ENCODE data around the gene APEH. TPM values are rescaled to one million over a fixed set of nuclear protein-coding genes. Genes with fewer than 3 reads are reported as not detected.

The APEH gene
- total and polyA plus RNA-seq, 8 donors: 26.1 to 57.3 (median 45.9) TPM

DNA sequence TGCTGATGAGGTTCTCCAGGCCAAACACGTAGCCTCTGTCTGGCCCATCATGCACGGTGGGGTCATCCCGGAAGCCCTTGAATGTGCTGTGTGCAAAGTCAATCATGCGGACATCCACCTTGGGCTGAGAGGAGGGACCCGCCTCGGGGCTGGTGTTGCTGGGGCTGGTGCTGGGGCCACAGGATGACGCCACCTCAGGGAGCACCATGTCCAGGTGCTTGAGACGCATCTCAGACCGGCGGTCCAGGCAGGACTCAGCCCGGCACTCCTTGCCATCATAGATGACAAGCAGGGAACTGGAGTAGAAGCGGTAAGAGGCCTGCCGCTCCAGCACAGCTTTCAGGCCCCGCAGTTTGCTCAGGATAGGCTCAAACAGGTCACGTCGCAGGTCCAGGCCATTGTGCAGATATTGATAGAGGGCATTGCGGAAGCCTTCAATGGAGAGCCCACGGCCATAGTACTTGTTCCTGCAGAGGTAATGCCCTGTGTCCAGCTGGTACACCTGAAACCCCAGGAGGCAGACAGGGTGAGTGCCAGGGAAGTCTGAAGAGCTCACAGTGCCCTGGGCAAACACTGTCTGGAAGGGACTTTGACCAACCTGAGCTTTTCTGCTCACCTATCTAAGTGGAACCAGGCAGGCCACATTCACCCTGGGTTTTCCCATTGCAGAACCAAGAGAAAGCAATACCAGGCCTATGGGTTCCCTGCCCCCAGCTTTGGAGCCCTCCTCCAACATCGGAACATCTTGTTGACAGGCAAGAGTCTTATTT lies 53.2 kb downstream of the APEH start:
- H3K27ac ChIP-seq: no peak overlapping the region
- ATAC-seq (no peak), DNase-seq (peak in 2 of 6 donors; percentile 13 to 71), FAIRE-seq (no peak)
- no peak overlapping the region for H3K4me3 ChIP-seq
- peaks cover 4 to 10% (median 10%) of the 10 kb centered on the region in 3 donors for H3K4me1 ChIP-seq
- intact Hi-C loops (cut with DNase I): no loop called here
- no peaks in the 10 kb centered on the region for H3K9me3 ChIP-seq
- 88 to 90% methylated on average over 19 of the region's 19 CpGs for WGBS, 2 donors
- TF ChIP-seq, protein P1, sequence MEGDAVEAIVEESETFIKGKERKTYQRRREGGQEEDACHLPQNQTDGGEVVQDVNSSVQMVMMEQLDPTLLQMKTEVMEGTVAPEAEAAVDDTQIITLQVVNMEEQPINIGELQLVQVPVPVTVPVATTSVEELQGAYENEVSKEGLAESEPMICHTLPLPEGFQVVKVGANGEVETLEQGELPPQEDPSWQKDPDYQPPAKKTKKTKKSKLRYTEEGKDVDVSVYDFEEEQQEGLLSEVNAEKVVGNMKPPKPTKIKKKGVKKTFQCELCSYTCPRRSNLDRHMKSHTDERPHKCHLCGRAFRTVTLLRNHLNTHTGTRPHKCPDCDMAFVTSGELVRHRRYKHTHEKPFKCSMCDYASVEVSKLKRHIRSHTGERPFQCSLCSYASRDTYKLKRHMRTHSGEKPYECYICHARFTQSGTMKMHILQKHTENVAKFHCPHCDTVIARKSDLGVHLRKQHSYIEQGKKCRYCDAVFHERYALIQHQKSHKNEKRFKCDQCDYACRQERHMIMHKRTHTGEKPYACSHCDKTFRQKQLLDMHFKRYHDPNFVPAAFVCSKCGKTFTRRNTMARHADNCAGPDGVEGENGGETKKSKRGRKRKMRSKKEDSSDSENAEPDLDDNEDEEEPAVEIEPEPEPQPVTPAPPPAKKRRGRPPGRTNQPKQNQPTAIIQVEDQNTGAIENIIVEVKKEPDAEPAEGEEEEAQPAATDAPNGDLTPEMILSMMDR (IDR thresholded peaks at IDR 0.05): no peak
- no peaks in the 10 kb centered on the region for H3K27me3 ChIP-seq
- peaks cover 0 to 36% (median 8%) of the 10 kb centered on the region in 3 donors for H3K36me3 ChIP-seq

- Histone ChIP-seq H3K9me3 (no peaks in the 10 kb centered on the region), H3K27ac (no peak overlapping the region), H3K4me1 (peaks cover 4 to 10% (median 5%) of the 10 kb centered on the region in 3 donors), H3K4me3 (no peak overlapping the region), H3K36me3 (peaks cover 0 to 35% (median 8%) of the 10 kb centered on the region in 3 donors), H3K27me3 (no peaks in the 10 kb centered on the region)
- DNase-seq: peak in 2 of 6 donors; percentile 22 to 67
- TF ChIP-seq, protein P1 (IDR thresholded peaks at IDR 0.05): no peak
- WGBS, 2 donors: 93 to 94% methylated on average over 15 of the region's 15 CpGs
- intact Hi-C loops (cut with DNase I): no loop called here
- ATAC-seq: no peak
- no peak for FAIRE-seq
Measured at GRCh38 chr3:49727924-49728361, 53.8 kb downstream of the APEH start.

GRCh38 chr3:49729966-49730609 lies 55.9 kb downstream of the APEH start:
- Histone ChIP-seq H3K27ac (no peak overlapping the region), H3K4me3 (no peak overlapping the region), H3K27me3 (no peaks in the 10 kb centered on the region), H3K4me1 (peaks cover 0 to 4% (median 0%) of the 10 kb centered on the region in 3 donors), H3K9me3 (no peaks in the 10 kb centered on the region), H3K36me3 (peaks cover 0 to 36% (median 8%) of the 10 kb centered on the region in 3 donors)
- ATAC-seq: no peak
- 98 to 99% methylated on average over 4 of the region's 4 CpGs for WGBS, 2 donors
- FAIRE-seq: no peak
- DNase-seq: no peak
- intact Hi-C loops (cut with DNase I): no loop called here
- TF ChIP-seq, protein P1 (IDR thresholded peaks at IDR 0.05): no peak

- no peak for FAIRE-seq
Measured at GRCh38 chr3:49732597-49732996, 58.4 kb downstream of the APEH start.

More at GRCh38 chr3:49732597-49732996, 58.4 kb downstream of the APEH start:
- no peak for ATAC-seq
- H3K4me1 ChIP-seq: no peaks in the 10 kb centered on the region
- 87 to 90% methylated on average over 11 of the region's 11 CpGs for WGBS, 2 donors
- no peak overlapping the region for H3K27ac ChIP-seq
- H3K36me3 ChIP-seq: peaks cover under 1 to 46% (median 10%) of the 10 kb centered on the region in 3 donors
- H3K9me3 ChIP-seq: no peaks in the 10 kb centered on the region
- H3K4me3 ChIP-seq: no peak overlapping the region
- TF ChIP-seq, protein P1 (IDR thresholded peaks at IDR 0.05): no peak
- intact Hi-C loops (cut with DNase I): no loop called here
- DNase-seq: no peak
- H3K27me3 ChIP-seq: no peaks in the 10 kb centered on the region
